NCI-H1436 (cell line): ENCODE measurements around the gene PACC1.

Source experiments
- DNase-seq: peaks from one replicate; lab custom pipeline; 2025; lab: John Stamatoyannopoulos, UW

PACC1 gene

GRCh38 chr1:212437179-212437798 lies 22.6 kb upstream of the PACC1 start:
- no peak for DNase-seq

- DNase-seq, result no peak
These were observed 20.3 kb upstream of the PACC1 start for GRCh38 chr1:212434992-212435391.

DNA sequence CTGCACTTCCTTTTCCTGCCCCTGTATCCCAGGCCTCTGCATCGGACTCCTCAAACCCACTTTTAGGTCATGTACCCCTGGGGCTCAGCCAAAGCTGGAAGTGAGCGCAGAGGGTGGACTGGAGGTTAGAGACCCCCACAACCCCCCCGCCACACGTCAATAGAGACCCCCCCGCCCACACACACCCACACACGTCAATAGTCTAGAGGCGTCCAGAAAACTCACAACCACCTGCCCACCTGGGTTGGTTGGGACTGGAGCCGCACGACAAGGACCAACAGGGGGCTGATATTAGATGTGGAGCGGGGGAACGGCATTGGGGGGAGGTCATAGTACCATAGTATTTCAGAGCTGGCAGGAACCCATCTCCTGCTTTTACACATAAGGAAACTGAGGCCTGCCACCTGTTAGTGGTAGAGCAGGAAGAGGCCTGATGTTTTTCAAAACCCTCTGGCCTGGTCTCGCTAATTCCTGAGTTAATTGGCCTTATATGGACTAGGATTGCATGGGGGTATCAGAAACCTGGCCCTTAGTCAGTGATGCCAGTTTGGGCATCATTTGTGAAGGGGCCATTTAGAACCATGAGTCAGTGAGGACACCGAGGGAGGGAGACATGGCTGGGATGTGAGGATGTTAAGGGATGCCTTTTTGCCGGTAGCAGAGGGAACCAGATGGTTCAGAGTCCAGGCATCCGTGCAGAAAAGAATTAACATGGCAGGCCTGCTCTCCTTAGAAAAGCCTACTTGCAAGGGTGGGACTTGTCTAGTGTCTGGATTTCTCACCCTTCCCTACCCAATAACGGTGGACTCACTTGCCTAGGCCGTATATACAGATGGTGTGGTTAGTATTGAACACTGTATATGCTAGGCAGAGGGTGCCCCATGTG lies 19.1 kb upstream of the PACC1 start:
- DNase-seq, result no peak

GRCh38 chr1:212432661-212433576 lies 18.2 kb upstream of the PACC1 start, which contains the start of gene NENF:
NENF (plus strand) TSS chr1:212432920; CDS start chr1:212432944, 24 bp downstream.
- peak; percentile 89 for DNase-seq

- peak; percentile 4 for DNase-seq
These were observed 17.6 kb upstream of the PACC1 start for GRCh38 chr1:212432272-212432660.

DNA sequence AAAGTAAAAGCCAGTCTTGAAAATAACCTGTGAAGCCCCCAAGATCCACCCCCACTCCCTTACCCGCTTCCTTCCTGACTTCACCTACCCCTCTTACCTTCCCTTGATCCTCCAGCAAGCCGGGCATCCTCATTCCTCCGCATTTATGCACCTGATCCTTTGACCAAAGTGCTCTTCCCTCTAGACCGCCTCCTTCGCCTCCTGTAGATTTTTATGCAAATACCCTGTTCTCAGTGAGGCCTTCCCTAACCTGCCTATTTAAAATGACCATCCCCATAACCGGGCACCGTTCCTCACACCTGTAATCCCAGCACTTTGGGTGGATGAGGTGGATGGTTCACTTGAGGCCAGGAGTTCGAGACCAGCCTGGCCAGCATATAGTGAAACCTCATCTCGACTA lies 17.0 kb upstream of the PACC1 start:
- DNase-seq, result no peak

DNA sequence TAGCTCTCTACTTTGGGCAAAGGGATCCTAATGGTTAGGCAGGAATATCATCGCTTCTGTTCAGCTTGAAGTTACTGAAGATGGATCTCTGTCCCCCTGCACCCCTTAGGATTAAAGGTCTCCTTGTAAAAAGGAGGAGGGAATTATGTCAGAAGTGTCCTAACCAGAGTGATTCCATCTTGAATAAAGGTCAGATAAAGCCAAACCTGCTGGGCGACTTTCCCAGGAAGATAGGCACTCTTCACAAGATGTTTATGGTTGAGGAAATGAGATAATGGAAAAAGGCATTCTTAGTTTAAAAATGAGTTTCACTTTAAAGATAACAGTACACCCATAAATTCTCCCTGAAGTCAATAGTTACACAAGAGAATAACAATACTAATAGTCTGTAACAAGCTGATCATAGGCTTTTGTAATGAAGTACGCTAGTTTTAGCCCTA lies 16.3 kb upstream of the PACC1 start:
- no peak for DNase-seq

DNA sequence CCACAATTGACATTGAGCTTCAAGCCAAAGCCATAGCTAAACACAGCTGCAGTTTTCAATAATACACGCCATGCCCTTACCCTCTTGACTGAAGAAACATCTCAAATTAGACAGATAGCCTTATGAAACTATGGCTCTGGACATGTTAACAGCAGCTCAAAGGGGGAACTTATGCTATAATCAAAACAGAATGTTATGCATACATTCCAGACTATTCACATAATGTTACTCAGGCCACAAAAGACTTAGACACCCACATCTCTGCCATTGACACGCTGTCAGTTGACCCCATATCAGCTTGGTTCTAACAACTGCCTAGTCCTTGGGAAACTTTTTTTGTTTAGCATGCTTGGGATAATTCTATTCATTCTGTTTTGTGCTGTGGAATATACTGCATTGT lies 15.7 kb upstream of the PACC1 start:
- no peak for DNase-seq

- no peak for DNase-seq
These were observed 13.8 kb upstream of the PACC1 start for GRCh38 chr1:212428496-212428895.

GRCh38 chr1:212423879-212424278 lies 9.2 kb upstream of the PACC1 start:
- DNase-seq, result no peak

GRCh38 chr1:212421165-212421564 lies 6.5 kb upstream of the PACC1 start:
- DNase-seq, result no peak

DNA sequence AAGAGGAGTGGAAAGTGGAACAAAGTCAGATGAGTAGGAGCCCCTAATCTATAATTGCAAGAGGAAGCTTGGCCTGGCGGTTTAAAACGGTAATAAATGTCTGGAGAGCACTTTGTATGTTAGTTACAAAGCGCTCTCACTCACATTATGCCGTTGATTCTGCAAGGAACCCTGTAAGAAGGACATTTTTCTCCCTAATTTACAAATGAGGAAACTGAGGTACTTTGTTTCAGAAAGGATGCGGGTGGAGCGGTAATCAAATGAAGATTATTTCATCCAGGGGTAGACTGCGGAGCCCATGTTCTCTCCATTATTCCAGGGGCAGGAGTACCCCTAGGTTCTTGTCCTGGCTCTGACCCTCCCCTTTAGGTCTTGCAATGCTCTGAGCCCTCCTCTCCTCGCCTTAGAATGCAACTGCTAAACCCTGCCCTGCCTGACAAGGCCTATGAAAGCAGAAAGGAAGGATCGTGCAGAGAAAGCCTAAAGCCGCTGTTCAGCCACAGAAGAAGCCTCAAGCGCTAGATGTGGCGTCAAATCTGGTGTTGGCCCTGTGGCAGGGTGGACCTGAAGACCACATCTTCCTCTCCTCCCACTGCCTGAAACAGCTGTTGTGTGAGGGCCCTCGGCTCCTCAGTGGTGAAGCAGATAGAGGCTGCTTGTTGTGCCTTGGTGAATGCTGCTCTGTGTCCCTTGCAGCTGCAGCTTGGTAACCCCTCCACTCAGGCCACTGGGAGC lies 588 bp upstream of the PACC1 start:
- DNase-seq, result no peak

GRCh38 chr1:212413902-212414327 lies 771 bp downstream of the PACC1 start:
- DNase-seq, result no peak

DNA sequence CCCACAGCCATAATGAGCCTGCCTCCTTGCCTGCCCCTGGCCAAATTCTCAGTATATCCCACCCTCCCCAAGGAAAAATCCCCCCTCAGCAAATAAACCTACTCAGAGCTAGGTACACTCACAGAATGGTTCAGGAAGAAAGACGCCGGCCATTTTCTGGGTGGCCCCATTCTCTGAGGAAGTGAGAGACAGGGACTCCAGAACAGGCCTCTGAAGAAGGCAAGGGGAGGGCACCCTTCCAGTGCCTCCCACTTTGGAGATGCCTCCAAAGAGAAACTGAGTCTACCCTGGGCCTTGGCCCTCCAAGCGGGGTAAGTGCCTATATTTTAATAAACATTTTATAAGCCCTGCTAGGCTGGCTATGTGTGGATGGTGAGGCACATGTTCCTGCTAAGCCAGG lies 2.3 kb downstream of the PACC1 start:
- DNase-seq, result no peak

DNA sequence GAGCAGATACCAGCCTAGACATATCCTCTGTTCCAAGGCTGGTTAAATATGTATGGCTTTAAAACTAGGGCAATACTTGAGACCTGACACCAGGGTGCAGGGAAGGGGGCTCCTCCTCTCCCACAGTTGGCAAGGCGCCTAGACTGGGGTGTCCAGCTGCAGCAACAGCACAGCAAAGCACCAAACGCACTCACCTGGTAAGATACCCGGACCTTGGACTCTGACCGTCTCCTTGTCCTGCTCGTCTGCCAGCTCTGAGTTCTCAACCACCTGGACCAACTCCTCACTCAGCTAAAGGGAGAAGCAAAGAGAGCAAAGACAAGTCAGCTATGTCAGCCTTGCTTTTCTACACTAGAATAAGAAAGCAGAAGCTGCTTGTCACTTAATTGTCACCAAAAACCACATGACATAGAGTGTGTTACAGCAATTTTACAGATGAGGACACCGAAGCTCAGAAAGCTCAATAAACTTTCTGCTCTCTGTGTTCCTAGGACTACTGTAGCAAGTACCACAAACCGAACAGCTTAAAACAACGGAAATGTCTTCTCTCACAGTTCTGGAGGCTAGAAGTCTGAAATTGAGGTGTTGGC lies 4.4 kb downstream of the PACC1 start:
- DNase-seq, result no peak

DNA sequence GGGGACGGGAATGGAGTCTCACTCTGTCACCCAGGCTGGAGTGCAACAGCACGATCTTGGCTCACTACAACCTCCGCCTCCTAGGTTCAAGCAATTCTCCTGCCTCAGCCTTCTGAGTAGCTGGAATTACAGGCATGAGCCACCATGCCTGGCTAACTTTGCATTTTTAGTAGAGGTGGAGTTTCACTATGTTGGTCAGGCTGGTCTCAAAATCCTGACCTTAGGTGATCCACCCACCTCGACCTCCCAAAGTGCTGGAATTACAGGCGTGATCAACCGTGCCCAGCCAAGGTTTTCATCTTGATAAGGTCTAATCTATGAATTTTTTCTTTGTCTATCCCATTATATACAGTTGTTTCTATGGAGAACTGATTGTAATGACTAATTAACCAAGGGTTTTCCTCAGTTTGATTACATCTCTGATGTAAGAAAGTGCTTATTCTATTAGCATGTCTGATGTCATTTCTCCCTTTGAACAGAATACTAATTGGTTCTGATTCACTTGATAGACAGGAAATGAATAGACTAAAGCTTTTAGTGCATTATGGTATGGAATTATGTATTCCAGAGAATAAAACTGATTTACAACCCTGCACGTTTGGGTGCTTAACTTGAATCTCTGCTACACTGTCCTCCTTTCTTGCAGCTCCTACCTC lies 11.9 kb downstream of the PACC1 start:
- DNase-seq, result no peak

GRCh38 chr1:212401838-212402582 lies 12.7 kb downstream of the PACC1 start:
- no peak for DNase-seq

DNA sequence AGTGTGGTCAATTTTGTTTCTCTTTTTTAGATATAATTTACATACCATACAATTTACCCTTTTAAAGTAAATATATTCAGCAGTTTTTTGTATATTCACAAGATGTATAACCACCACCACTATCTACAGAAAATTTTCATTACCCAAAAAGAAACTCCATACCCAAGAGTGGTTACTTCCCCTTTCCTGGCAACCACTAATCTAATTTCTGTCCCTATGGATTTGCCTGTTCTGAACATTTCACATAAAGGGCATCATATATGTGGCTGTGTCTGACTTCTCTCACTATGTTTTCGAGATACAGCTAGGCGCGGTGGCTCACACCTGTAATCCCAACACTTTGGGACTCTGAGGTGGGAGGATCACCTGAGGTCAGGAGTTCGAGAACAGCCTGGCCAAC lies 13.6 kb downstream of the PACC1 start:
- no peak for DNase-seq

GRCh38 chr1:212397171-212397570 lies 17.5 kb downstream of the PACC1 start:
- DNase-seq, result no peak

DNA sequence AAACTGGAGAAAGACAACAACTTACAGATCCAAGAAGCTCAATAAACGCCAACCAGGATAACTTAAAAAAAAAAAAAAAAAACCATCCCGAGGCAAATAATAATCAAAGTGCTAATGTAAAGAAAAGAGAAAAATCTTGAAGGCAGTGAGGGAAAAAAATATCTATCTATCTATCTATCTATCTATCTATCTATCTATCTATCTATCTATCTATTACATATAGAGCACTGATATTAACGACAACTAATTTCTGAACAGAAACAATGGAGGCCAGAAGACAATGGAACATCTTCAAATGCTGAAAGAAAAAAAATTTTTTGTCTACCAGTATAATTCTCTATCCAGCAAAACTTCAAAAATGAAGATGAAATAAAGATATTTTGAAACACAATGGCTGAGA lies 18.0 kb downstream of the PACC1 start:
- DNase-seq, result no peak
